Activated CD4-positive, alpha-beta T cell treated with anti-CD3 and anti-CD28 coated beads for 4 hours (primary cell): ENCODE measurements around the gene SLC25A1.
A peak's percentile ranks its signal among the peaks of the same experiment; 100 is the strongest.

Experiments used
- DNase-seq, 2 donors: peaks; one replicate each; pipeline ENCODE4 v3.0.0-alpha.2; 2020

The SLC25A1 gene

DNA sequence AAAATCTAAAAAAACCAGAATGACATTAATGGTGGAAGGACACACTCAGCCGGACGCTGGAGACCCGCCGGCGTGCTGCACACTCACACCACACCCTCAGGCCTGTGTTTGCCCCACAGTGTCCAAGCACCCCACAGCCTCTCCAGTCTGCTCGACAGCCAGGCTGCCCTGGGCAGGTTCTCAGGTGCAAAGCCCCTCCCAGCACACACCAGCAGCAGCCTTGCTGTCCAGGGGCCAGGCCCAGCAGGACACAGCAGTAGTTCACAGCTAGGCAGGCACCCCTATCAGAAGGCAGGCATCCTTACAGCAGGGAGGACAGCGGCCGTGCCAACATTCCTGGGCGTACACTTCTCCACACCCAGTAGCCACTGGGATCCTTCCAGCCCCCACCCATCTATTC is 1.7 kb upstream of the SLC25A1 start:
- DNase-seq: no peak

DNA sequence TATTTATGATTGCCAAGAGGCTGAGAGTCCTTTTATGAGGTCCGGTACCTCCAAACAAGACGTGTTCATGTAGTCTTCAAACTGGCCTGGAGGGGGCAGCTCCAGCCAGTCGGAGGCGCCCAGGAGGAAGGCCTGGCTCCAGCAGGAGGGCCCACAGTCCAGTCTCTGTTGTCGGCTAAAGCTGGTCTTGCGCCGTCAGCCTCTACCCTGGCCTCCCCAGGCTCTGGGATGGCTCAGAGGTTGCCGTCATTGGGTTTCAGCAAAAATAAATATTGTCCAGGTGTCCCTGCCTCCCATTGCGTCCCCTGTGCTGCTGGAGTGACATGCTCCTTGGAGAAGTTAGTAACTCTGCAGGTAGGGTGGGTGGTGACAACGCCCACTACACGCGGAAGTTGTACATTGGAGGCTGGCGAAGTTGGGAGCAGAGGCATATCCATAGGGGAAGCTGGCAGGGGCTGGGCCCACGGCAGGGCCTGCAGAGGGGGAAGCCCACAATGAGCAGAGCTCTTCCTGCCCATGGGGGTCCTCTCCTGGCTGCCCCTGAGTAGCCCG is 1.0 kb upstream of the SLC25A1 start:
- no peak for DNase-seq

DNA sequence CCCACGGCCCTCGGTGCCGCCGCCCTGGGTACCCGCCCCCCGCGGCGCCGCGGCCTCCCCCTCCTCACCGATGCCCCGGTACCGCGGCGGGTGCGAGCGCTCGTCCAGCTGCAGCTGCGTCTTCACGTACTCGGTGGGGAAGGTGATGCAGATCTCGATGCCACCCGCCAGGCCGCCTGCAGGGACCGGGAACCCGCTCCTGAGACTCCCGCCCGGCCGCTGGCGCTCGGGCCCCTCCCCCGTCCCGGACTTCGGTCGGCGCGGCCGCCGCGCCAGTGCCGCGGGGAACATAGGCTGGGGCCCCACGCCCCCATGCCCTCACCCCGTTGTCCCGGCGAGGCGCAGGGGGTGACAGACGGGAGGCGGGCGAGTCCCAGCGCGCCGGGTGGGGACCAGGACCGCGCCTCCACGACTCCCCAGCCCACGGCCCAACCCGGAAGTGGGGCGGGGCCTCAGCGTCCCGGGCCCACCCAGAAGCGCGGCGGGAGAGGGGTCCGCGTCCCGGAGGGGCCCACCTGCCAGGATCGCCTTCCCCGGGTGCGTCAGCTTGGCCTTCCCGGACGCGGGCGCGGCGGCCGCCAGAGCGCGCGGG is 375 bp downstream of the SLC25A1 start:
- peak; percentile 47 to 50 for DNase-seq

DNA sequence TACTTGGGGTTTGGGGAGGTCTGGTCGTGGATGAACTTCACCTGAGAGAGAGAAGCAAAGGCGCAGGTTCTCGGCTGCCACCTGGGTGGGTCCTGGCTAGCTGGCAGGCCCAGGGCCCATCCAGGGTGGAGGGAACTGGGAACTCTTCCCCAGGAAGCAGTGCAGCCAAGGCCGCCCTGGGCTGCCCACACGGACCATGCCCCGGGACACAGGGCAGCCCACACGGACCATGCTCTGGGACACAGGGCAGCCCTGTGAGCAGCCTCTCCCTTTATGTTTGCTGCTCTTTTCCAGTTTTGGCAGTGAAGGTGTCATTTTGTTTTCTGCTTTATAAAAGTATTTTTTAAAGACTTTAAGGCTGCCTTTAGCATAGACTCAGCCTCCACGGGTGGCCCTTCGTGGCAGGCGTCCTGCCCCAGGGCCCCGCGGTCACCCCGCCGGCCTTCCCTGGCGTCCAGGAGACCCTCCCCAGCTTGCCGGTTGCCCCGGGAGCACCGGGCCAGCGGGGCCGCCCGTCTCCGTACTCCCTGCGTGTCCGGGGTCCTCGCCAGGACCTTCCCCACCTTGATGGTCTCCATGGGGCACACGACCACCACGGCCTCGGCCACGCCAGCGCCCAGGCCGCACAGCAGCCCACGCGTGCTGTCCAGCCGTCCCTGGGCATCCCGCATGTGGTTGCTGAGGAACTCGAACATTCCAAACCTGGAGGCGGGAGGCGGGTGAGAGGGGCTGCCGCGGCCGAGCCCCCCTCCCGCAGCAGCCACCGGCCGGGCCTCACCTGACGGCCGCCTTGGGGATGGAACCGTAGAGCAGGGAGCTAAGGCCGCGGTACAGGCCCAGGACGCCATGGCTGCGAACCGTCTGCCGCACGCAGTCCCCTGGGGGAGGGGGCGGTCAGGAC is 1.1 kb downstream of the SLC25A1 start:
- DNase-seq: no peak

DNA sequence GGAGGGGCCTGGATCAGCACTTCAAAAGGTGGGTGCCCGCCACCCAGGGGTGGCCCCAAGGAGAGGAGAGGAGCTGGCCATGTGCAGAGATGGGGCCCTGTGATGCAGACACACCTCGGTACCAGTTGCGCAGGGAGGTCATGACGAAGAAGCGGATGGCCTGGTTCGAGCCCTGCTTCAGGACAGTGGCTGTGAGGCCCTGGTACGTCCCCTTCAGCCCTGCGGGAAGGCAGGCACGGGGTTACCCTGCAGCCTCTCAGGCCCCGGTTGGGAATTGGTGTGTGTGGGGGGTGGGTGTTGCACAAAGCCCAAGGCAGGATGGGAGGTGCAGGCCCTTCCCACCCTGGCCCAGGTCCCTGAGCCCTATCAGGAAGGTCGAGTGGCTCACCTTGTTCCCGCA is 1.8 kb downstream of the SLC25A1 start:
- DNase-seq: no peak

DNA sequence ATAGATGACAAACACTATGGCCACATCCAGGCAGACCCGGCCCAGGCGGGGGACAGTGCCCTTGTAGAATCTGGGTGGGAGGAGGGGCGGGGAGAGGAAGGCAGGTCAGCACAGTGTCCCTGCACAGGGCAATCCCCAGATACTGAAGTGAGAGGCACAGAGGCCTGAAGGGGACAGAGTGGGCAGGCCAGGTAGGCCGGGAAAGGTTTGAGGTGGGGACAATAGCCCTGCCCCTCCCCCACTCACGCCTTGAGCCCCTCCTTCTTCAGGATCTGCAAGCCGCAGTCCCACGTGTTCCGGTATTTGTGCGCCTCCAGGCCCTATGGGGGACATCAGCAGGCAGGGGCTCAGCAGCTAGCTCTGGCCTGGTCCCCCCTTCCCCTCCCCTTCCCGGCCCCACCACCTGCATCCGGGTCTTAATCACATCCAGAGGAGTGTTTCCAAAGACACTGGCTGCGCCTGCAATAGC is 2.3 kb downstream of the SLC25A1 start:
- no peak for DNase-seq

DNA sequence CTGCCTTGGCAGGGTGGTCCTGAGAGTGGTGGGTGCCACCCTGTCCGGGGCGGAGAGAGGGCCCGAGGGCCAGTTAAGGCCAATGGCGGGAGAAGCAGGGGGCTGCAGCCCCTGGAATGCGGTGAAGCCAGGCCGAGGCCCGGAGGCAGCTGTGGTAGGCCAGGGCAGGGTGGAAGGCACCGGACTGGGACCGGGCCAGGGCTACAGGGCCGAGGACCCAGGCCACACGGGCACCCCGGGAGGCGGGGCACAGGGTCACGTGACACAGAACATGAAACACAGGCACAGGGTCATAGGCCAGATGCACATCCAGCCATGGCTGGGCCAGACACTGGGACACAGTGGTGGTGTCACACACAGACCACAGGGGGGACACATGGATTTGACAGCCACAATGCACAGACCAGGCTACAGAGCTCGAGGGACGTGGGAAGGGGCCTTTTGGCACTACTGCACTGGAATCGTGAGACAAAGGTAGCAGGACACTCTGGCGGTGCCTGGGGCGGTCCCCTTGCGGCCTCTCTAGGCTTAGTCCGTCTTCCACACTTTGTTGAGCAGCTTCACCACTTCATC is 2.8 kb downstream of the SLC25A1 start:
- DNase-seq: no peak

DNA sequence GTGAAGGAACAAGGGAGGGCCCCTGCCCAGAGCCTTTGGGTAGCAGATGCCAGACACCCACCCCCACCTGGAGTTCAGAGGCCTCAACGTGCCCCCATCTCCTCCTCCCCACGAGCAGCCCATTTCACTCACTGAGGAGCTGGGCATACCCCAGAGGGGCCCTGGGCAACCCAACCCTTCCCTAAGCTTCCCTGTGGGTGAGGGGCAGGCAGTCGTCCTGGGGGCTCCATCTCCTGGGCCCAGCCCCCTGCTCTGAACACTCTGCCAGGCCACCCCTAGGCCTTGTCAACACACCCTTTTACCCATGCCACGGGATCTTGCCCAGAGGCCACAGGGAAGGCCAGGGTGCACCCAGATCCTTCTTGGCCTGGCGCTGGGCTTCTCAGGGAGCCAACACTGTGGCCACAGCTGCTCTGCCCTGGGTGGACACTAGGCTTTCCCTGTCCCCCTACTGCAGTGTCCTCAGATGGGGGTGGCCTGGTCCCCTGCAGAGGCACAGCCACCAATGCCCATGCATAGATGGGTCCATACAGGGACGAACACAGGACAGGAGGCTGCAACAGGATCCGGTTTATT is 3.4 kb downstream of the SLC25A1 start:
- DNase-seq: no peak

DNA sequence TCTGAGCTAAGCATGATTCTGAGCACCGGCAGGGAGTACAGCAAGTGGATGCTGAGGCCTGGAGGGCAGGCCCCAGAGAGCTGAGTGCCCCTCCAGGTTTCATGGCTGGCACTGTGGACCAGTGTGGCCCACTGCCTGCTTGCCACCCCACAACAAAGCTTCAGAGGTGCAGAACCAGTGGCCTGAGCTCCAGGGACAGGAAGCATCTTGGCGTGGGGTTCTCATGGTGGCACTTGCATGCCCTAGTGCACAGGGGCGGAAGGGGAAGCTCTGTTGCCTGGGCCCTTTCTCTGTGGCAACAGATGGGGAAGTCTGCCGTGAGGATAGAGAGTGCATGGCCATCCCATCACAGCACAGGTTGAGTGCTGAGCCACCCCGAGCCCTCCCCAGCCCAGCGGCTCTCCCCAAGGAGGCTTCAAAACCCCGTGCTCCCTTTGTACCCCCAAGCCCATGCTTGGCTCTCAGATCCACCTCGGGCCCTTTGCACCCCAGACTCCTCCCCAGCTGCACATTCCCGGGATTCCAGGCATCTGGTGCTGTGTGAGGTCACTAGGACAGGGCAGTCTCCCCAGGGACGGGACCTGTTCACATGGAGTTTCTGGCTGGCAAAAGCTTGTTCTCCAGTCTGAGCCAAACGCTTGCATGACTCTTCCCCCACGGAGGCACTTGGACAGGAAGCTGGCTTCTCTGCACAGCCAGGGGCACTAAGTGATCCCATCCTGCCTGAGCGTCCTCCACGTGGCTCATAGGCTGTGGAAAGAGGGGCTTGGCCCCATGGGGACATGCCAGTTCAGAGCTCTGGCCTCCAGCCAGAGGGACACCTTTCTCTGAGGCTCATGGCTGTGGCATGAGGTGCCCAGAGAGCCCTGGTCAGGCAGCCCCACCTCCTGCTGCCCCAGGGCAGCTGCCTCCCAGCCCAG is 4.2 kb downstream of the SLC25A1 start:
- no peak for DNase-seq

DNA sequence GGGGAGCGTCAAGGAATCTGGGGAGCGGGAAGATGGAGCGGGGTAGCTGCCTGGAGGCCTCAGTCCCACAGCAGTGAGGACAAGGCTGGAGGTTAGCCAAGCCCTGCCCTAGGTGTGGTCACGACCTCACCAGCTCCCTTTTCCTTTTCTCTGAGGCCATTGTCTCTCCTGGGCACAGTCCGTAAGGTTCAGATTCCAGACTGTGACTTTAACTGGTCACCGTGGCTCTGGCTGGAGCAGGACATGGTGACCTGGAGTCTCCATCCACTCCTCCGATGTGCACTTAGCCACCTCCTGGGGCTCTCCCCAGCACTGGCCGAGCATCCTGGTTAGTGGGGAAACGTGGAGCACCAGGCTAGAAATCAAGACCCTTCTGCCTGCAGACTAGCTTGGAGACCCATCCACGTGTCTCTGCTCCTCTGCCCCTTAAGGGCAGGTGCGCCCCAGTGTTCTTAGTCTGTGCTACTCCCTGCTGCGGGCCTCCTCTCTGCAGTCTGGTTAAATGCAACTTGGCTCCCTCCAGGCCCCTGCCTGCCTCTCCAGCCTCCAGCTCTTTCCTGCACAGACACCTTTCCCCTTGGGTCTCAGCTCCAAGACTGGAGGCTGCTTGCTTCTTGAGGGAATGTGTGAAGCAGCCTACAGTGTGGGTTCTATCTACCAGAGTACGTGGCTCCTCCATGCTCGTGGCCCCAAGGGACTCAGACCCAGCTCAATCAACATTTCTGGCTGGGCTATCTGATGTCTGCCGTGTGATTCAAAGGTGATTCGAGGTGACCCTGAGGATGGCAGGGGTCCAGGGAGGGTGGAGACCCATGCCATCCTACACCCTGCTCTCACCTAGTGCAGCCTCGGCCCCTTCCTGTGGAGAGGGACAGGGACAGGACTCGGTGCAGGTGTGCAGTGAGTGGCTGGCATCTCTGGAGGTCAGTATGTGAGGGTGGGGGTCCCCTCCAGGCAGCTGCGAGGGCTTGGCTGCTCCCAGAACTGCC is 5.2 kb downstream of the SLC25A1 start:
- no peak for DNase-seq

DNA sequence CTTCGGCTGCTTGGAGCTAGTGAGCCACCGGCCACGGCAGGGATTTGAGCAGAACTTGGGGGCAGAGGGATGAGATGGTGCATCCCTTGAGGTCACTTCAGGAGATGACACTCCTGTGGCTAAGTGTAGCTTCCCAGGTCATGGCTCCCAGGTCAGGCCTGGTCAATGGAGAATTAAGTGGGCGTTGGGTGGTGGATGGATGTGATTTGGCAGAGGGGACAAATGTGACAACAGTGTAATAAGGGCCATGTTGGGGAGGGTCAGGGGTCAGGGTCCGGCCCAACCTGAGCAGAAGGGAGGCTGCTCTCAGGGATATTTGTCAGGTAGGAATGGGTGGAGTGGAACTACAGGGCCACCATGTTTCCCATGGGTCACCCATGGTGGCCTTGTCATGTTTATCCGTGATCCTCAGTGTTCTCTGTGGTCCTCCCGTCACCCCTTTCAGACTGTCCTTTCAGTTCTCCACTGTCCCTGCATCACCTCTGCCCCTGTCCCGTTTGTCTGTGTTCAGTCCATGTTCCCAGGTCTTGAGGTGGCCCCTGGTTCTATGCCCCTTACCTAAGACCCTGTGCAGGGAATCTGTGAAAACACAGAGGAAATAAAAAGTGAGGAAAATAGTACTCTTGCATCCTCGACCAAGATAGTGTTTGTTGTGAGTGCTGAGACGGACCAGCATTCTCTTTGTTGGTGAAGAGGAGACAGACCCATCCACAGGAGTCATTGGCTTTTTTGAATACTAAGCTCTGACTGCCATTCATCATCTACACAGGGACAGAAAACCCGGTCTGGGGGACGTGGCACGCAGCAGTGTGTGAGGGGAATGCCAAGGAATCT is 6.1 kb downstream of the SLC25A1 start:
- DNase-seq: no peak

DNA sequence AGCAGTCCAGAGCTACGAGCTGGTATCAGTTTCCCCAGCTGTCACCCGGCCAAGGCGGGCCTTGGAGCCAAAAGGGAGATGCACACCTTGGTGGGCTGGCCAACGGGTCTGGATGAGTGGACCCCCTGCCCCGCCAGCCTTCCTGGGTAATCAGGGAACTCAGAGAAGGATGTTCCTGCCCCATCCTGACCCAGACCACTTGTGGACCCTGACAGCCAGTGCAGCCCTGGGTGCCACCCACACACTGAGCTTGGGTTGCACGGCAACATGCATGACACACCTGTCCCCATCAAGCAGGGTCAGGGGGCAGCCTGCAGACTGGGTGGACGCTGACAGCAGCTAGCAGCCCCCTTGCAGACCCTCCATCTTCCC is 8.6 kb downstream of the SLC25A1 start:
- no peak for DNase-seq

DNA sequence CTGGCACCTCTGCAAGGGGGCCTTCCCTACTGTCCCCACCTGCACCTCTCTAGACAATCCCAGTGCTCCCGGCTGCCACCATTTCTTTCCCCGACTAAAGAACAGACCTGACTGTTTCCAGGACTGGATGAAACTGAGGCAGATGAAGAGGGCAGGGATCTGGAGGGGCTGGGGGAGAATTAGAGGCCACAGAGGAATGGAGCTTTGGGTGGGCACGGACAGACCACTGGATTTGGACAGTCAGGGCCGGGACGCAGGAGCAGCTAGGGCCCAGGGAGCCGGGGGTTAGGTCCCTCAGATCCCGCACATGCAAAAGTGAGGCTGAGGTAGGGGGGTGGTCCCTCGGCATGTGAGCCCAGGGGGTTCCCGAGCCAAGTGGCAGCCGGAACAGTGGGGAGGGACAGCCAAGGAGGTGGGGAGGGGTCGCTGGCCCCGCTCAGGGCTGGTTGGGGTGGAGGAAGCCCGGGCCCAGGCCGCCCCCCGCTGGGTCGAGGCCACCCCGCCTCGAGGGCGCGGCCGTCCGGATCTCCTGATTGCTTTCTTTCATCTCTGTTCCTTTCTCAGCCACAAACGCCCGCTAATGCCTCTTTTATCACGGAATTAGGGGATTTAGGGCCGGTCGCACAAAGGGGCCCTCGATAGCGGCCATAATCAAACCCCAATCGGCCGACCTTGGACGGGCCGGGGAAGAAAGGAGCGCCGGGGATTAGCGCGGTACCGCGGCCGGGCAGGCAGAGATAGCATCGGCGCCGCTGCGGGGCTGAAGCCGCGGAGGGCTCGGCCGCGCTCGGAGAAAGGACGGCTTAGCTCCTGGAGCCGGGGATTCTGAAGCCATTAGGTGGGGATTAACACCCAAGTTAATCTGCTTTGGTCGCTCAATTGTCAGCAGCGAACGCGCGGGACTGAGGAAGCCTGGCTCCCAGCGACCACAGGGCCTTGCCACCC is 9.3 kb downstream of the SLC25A1 start:
- DNase-seq: no peak

DNA sequence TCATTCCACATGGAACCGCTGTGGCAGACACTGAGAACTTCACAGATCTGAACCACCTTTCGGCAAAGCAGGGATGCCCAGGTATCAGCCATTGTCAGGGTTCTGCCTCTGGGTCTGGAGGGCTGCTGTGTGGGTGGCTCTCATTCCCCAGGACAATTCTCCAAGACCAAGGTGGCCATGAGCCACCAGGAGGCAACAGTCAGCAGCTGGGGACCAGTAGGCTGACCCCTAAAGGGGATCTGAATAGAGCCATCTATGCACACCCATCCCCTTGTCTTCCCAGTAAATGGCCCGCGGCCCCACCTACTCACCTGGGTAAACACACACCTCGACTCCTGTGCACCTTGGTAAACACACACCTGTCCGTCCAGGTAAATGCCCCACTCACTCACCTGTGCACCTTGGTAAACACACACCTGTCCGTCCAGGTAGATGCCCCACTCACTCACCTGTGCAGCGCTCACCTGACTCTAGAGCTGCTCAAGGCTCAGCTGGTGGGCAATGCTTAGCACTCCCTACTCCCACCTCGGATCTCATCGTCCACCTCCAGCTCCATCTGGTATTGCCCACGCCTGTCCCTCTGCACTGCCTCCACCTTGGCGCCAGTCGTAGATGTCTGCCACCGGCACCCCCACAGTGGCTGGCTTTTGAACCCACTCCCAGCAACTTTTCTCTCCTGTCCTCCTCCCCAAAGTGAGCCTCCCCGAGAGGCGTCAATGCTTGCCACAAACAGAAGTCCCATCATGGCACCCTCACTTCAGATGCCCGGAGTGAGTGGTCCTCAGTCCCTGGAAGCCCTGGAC is 10.2 kb downstream of the SLC25A1 start:
- no peak for DNase-seq

DNA sequence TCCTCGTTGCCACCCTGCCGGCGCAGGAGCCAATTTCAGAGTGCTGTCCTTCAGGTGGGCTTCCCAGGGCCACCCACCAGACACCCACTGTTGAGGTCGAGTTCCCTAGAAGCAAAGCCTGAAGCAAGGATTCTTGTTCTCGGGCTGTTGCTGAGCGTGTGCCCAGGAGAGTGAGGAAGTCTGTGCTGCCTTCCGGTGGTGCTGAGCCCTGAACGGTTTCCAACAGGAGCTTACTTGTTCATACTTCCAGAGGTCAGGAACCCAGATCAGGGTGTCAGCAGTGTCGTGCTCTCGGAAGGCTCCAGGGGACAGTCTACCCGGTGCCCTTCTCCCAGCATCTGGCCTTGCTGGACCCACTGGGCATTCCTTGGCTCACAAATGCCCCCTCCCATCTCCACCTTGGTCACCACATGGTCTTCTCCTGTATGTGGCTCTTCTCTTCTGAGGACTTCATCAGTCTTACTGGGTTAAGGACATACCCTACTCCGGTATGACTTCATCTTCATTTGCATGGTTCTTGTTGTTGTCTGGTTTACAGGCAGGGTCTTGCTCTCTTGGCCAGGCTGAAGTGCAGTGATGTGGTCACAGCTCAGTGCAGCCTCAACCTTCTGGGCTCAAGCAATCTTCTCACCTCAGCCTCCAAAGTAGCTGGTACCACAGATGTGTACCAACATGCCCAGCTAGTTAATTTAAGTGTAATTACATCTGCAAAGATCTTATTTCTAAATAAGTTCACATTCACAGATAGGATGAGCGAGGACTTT is 11.2 kb downstream of the SLC25A1 start:
- no peak for DNase-seq

DNA sequence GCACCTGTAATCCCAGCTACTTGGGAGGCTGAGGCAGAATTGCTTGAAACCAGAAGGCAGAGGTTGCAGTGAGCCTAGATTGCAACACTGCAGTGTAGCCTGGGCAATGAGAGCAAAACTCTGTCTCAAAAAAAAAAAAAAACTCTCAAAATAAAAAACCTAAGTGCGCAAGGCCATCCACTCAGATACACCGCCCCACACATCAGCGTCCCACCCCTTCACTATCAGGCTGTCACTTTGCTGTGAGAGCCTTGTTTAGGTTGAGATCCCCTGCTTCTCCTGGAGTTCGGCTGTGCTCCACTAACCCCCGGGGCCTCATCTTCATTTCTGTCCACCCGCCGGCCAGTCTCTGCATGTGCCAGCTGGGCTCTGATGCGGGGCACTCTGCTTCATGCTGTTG is 12.1 kb downstream of the SLC25A1 start:
- no peak for DNase-seq

DNA sequence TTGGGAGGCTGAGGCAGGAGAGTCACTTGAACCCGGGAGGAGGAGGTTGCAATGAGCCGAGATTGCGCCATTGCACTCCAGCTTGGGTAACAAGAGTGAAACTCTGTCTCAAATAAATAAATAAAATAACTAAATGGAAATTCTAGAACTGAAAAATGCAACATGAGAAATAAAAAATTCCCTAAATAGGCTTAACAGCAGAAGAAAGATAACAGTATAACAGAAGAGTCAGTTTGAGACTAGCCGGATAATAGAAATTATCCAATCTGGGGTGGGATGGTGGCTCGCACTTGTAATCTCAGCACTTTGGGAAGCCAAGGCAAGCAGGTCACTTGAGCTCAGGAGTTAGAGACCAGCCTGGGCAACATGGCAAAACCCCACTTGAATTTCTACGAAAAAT is 14.1 kb downstream of the SLC25A1 start:
- no peak for DNase-seq
